IMR-90 (cell line): Measurements from ENCODE around the gene TLCD2. TPM values are rescaled to one million over a fixed set of nuclear protein-coding genes. Genes with fewer than 3 reads are reported as not detected.

Source experiments
- ATAC-seq: fragments of 200-7000 bp; cut with Tn5 transposase; 2 replicates; pipeline ENCODE4 v1.9.1; 2020; ENCODE audit warnings: low read depth, mild to moderate bottlenecking, moderate library complexity
- BruUV-seq: library from RNA; stranded (reverse); fragments of 400-500 nt; replicated peaks from 2 replicates; lab custom pipeline; 2021; lab: Mats Ljungman, UMichigan
- CTCF ChIA-PET: fragments of 300-600 bp; formaldehyde crosslinking; extraction: SDS; loops from one replicate; lab custom pipeline; 2021; ENCODE audit warnings: antibody characterized with exemption; lab: Yijun Ruan, JAX
- POLR2A ChIA-PET: fragments of 300-600 bp; sonication (Branson Sonifier 250); formaldehyde crosslinking; loops from one replicate; lab custom pipeline; 2022; ENCODE audit warnings: antibody characterized with exemption; ENCODE audit not compliant: unreplicated experiment; lab: Charles Lee
- DNase-seq: peaks from one replicate; pipeline ENCODE4 v3.0.0; 2013
- H2AFZ ChIP-seq: replicated peaks from 2 replicates; pipeline ENCODE3; 2013; ENCODE audit warnings: low read length, mild to moderate bottlenecking; ENCODE audit not compliant: poor library complexity
- H2AK5ac ChIP-seq: 2 replicates; pipeline ENCODE4 v1.6.1; 2013; ENCODE audit warnings: low read depth, low read length, inconsistent platforms
- H2AK9ac ChIP-seq: replicated peaks from 2 replicates; pipeline ENCODE3; 2013; ENCODE audit warnings: mild to moderate bottlenecking, low read depth, low read length, moderate library complexity; ENCODE audit not compliant: poor library complexity
- H2BK120ac ChIP-seq: 2 replicates; pipeline ENCODE4 v1.6.1; 2013; ENCODE audit warnings: low read depth, low read length, inconsistent platforms
- H2BK15ac ChIP-seq: 3 replicates; pipeline ENCODE4 v1.6.1; 2013; ENCODE audit warnings: low read depth, low read length, inconsistent platforms
- H2BK20ac ChIP-seq: 2 replicates; pipeline ENCODE4 v1.6.1; 2013; ENCODE audit warnings: low read depth, mild to moderate bottlenecking, inconsistent platforms, low read length, moderate library complexity
- H2BK5ac ChIP-seq: 2 replicates; pipeline ENCODE4 v1.6.1; 2013; ENCODE audit warnings: mild to moderate bottlenecking, low read depth, low read length, inconsistent platforms; ENCODE audit not compliant: poor library complexity, severe bottlenecking
- H3K14ac ChIP-seq: replicated peaks from 2 replicates; pipeline ENCODE4 v1.6.1; 2013; ENCODE audit warnings: low read depth, low read length, inconsistent platforms
- H3K18ac ChIP-seq: 2 replicates; pipeline ENCODE4 v1.6.1; 2013; ENCODE audit warnings: low read depth, low read length, control low read depth
- H3K23ac ChIP-seq: 2 replicates; pipeline ENCODE4 v1.6.1; 2013; ENCODE audit warnings: low read depth, low read length, inconsistent platforms
- H3K27ac ChIP-seq: 2 replicates; pipeline ENCODE4 v1.5.1; 2013; ENCODE audit warnings: mild to moderate bottlenecking, control low read depth, low read length; ENCODE audit not compliant: insufficient read depth
- H3K27me3 ChIP-seq: 2 replicates; pipeline ENCODE4 v1.6.1; 2013; ENCODE audit warnings: low read length; ENCODE audit not compliant: control insufficient read depth, insufficient read depth
- H3K36me3 ChIP-seq: 2 replicates; pipeline ENCODE4 v1.6.1; 2013; ENCODE audit warnings: low read length, mixed read lengths; ENCODE audit not compliant: control insufficient read depth, insufficient read depth
- H3K4ac ChIP-seq: 2 replicates; pipeline ENCODE4 v1.6.1; 2013; ENCODE audit warnings: low read depth, low read length, inconsistent platforms
- H3K4me1 ChIP-seq: 2 replicates; pipeline ENCODE4 v1.6.1; 2013; ENCODE audit warnings: low read length, mixed read lengths; ENCODE audit not compliant: control insufficient read depth, insufficient read depth
- H3K4me2 ChIP-seq: 2 replicates; pipeline ENCODE4 v1.6.1; 2013; ENCODE audit warnings: low read depth, mild to moderate bottlenecking, control low read depth, low read length, moderate library complexity
- H3K4me3 ChIP-seq: 2 replicates; pipeline ENCODE4 v1.5.1; 2013; ENCODE audit warnings: low read depth, mild to moderate bottlenecking, control low read depth, low read length, moderate library complexity; ENCODE audit not compliant: insufficient read depth
- H3K56ac ChIP-seq: 2 replicates; pipeline ENCODE4 v1.6.1; 2013; ENCODE audit warnings: low read length, inconsistent platforms; ENCODE audit not compliant: insufficient read depth; ENCODE audit errors: extremely low read depth
- H3K79me1 ChIP-seq, 2 experiments: 2 replicates each; pipeline ENCODE4 v1.6.1; 2013; ENCODE audit warnings: low read length in 2 of 2, inconsistent platforms in 1 of 2, low read depth in 1 of 2
- H3K9ac ChIP-seq: 2 replicates; pipeline ENCODE4 v1.6.1; 2013; ENCODE audit warnings: low read depth, low read length, control low read depth
- H3K9me1 ChIP-seq: 2 replicates; pipeline ENCODE4 v1.6.1; 2013; ENCODE audit warnings: low read length, inconsistent platforms; ENCODE audit not compliant: insufficient read depth
- H3K9me3 ChIP-seq: 2 replicates; pipeline ENCODE4 v1.6.1; 2013; ENCODE audit warnings: low read length; ENCODE audit not compliant: control insufficient read depth, insufficient read depth
- H4K20me1 ChIP-seq: 2 replicates; pipeline ENCODE4 v1.6.1; 2013; ENCODE audit warnings: low read length, inconsistent platforms; ENCODE audit not compliant: insufficient read depth
- H4K5ac ChIP-seq: 2 replicates; pipeline ENCODE4 v1.6.1; 2013; ENCODE audit warnings: mild to moderate bottlenecking, low read depth, low read length, control low read depth
- H4K8ac ChIP-seq, 2 experiments: 2 replicates each; pipeline ENCODE4 v1.6.1; 2013; ENCODE audit warnings: low read depth in 2 of 2, low read length in 2 of 2, control low read depth in 1 of 2, inconsistent platforms in 1 of 2
- H4K91ac ChIP-seq: 2 replicates; pipeline ENCODE4 v1.6.1; 2013; ENCODE audit warnings: low read depth, low read length, inconsistent platforms; ENCODE audit not compliant: insufficient read depth
- CHD1 ChIP-seq: IDR thresholded peaks from 2 replicates; pipeline ENCODE4 v1.6.1; 2012; ENCODE audit warnings: low read depth, low read length, improper control_type of control experiment
- FOS ChIP-seq: fragments of 150-350 bp; IDR thresholded peaks from 2 replicates; pipeline ENCODE4 v1.6.1; 2016; ENCODE audit warnings: low read depth, low read length
- NFE2L2 ChIP-seq: fragments of 150-350 bp; IDR thresholded peaks from 2 replicates; pipeline ENCODE4 v1.6.1; 2016; ENCODE audit warnings: low read depth, mild to moderate bottlenecking, low read length
- POLR2A ChIP-seq: IDR thresholded peaks from 2 replicates; pipeline ENCODE4 v1.6.1; 2012; ENCODE audit warnings: mild to moderate bottlenecking, low read depth, low read length
- RAD21 ChIP-seq: IDR thresholded peaks from 2 replicates; pipeline ENCODE4 v1.6.1; 2012; ENCODE audit warnings: low read length, improper control_type of control experiment
- RFX5 ChIP-seq: IDR thresholded peaks from 2 replicates; pipeline ENCODE4 v1.8.0; 2012; ENCODE audit warnings: low read depth, mild to moderate bottlenecking, low read length, moderate library complexity
- whole genome bisulfite sequencing, 2 experiments: methylation state at CpG; one replicate each; pipeline versions ENCODE4 v1.1.5 to v1.1.7; 2013; ENCODE audit warnings: missing lambda C conversion rate in 2 of 2; ENCODE audit not compliant: insufficient read length in 1 of 2; ENCODE audit errors: extremely low coverage in 2 of 2; 5-methylcytosine and 5-hydroxymethylcytosine counted together
- dilution Hi-C: fragments of 300-500 bp; cut with HindIII; formaldehyde crosslinking; loops from one replicate; pipeline ENCODE4 v1.14.3; 2018; ENCODE audit warnings: low sequenced_read_pairs; ENCODE audit not compliant: unreplicated experiment
- in situ Hi-C: fragments of 300-500 bp; cut with MboI; formaldehyde crosslinking; loops from 3 replicates; pipeline ENCODE4 v1.14.3; 2019; ENCODE audit warnings: low sequenced_read_pairs, inconsistent platforms, mixed read lengths
- intact Hi-C: fragments of 100-400 bp; cut with micrococcal nuclease; formaldehyde crosslinking; loops from 2 replicates; pipeline ENCODE4 v1.10.0; 2022
- polyA plus RNA-seq, 3 experiments: library from polyadenylated mRNA; depleted of rRNA; stranded (reverse); fragments of >200 nt; gene quantifications; 2 replicates each; pipeline ENCODE4 v1.2.3, GENCODE V29; 2012; ENCODE audit warnings: low replicate concordance in 1 of 3
- total RNA-seq: library from RNA; depleted of rRNA; stranded (reverse); fragments of >200 nt; gene quantifications from 2 replicates; pipeline ENCODE4 v1.2.3, GENCODE V29; 2012

Gene TLCD2
- total and polyA plus RNA-seq, 2 of the 4 experiments (the other 2 are of a cell fraction), result 0.72 to 1.2 TPM

- intact Hi-C loops (no loop called here), in situ Hi-C loops (no loop called here), dilution Hi-C loops (no loop called here)
- no peaks in the 10 kb centered on the region for H3K36me3 ChIP-seq
- H2BK15ac ChIP-seq, result no peak overlapping the region
- H2AK9ac ChIP-seq, result no peak overlapping the region
- H3K4me2 ChIP-seq, result no peak overlapping the region
- H2BK20ac ChIP-seq, result no peak overlapping the region
- H3K9me3 ChIP-seq, result no peaks in the 10 kb centered on the region
- BruUV-seq, result no TSS peak
- H4K20me1 ChIP-seq, result no peaks in the 10 kb centered on the region
- no peak overlapping the region for H4K91ac ChIP-seq
- no peak overlapping the region for H3K56ac ChIP-seq
- no peak overlapping the region for H3K18ac ChIP-seq
- no peak for TF ChIP-seq NFE2L2
- no peak for TF ChIP-seq POLR2A
- no peak for TF ChIP-seq CHD1
- no peak for TF ChIP-seq RAD21
- no peak for TF ChIP-seq FOS
- TF ChIP-seq RFX5, result no peak
- CTCF ChIA-PET, result no interaction called here
- H3K4me3 ChIP-seq, result no peak overlapping the region
- 89% methylated on average over 11 of the region's 15 CpGs; no CpG with 5 or more reads in 1 of the 2 experiments for WGBS, 2 experiments
- no peak overlapping the region for H2AK5ac ChIP-seq
- no peak for DNase-seq
- no peak overlapping the region for H3K4ac ChIP-seq
- H3K23ac ChIP-seq, result no peak overlapping the region
- no peak overlapping the region for H2BK5ac ChIP-seq
- no peaks in the 10 kb centered on the region for H3K79me1 ChIP-seq
- no peak overlapping the region for H2AFZ ChIP-seq
- no peak overlapping the region for H3K14ac ChIP-seq
- POLR2A ChIA-PET, result no interaction called here
- no peak overlapping the region for H3K9ac ChIP-seq
- no peak overlapping the region for H4K5ac ChIP-seq
- no peak for ATAC-seq
- peaks cover 19% of the 10 kb centered on the region for H3K4me1 ChIP-seq
- no peak overlapping the region for H4K8ac ChIP-seq
- H2BK120ac ChIP-seq, result no peak overlapping the region
- H3K27me3 ChIP-seq, result peaks cover 2% of the 10 kb centered on the region; the same call in 1 of the 2 replicates
- H3K27ac ChIP-seq, result no peak overlapping the region
- H3K9me1 ChIP-seq, result peaks cover 9% of the 10 kb centered on the region
Observed at GRCh38 chr17:1758807-1759206, 48.6 kb upstream of the TLCD2 start.
